Right lobe of liver (tissue), 6 donors: ENCODE results near the gene ZBTB22. TPM values are rescaled to one million over a fixed set of nuclear protein-coding genes. Genes with fewer than 3 reads are reported as not detected.
A peak's percentile ranks its signal among the peaks of the same experiment; 100 is the strongest.

Experiments used
- ATAC-seq, 4 donors: fragments of 200-7000 bp; cut with Tn5 transposase; one replicate each; pipeline ENCODE4 v1.9.1; 2020; ENCODE audit warnings: mild to moderate bottlenecking in 4 of 4, moderate library complexity in 4 of 4
- DNase-seq, 3 donors: peaks; one replicate each; pipeline ENCODE4 v3.0.0-alpha.2; 2020
- H3K27ac ChIP-seq, 3 donors: fragments of 200-600 bp; one replicate each; pipeline ENCODE4 v1.8.0; 2022
- H3K27me3 ChIP-seq, 2 donors: fragments of 200-600 bp; one replicate each; pipeline ENCODE4 v1.8.0; 2022
- H3K36me3 ChIP-seq, 4 donors: fragments of 200-600 bp; sonication (generic) in 1 of 4; one replicate each; pipeline versions ENCODE4 v1.5.1 to v1.8.0; 2017 to 2022; ENCODE audit warnings: control low read depth in 1 of 4
- H3K4me1 ChIP-seq, 4 donors: fragments of 200-600 bp; sonication (generic) in 1 of 4; one replicate each; pipeline versions ENCODE4 v1.5.1 to v1.8.0; 2017 to 2022; ENCODE audit warnings: control low read depth in 1 of 4
- H3K4me3 ChIP-seq, 3 donors: fragments of 200-600 bp; one replicate each; pipeline ENCODE4 v1.8.0; 2022
- H3K9me3 ChIP-seq, 4 donors: fragments of 200-600 bp; sonication (generic) in 1 of 4; one replicate each; pipeline versions ENCODE4 v1.5.1 to v1.8.0; 2017 to 2022; ENCODE audit warnings: control low read depth in 1 of 4
- CTCF ChIP-seq, 4 donors: fragments of 200-600 bp in 3 of 4; fragments of 450-650 bp in 1 of 4; IDR thresholded peaks; one replicate each; pipeline versions ENCODE4 v1.5.1 to v1.8.0; 2016 to 2022; ENCODE audit warnings: antibody characterized with exemption in 4 of 4, mild to moderate bottlenecking in 2 of 4
- POLR2A ChIP-seq: fragments of 450-650 bp; IDR thresholded peaks from one replicate; pipeline ENCODE4 v1.6.1; 2017; ENCODE audit warnings: antibody characterized with exemption, mild to moderate bottlenecking
- WGBS: methylation state at CpG from one replicate; pipeline ENCODE4 v1.1.6; 2018; ENCODE audit warnings: low coverage, low lambda C conversion rate; ENCODE audit not compliant: insufficient coverage; ENCODE audit errors: missing lambda C conversion rate; 5-methylcytosine and 5-hydroxymethylcytosine counted together
- intact Hi-C, 2 donors: fragments of 100-400 bp; cut with DNase I; formaldehyde crosslinking; loops; one replicate each; pipeline versions ENCODE4 v1.11.2 to v1.14.1; 2022
- total RNA-seq, 6 experiments: library from RNA; depleted of rRNA in 2 of 6; stranded (reverse); fragments of >200 nt in 2 of 6; fragmentation: NEBNext Ultra II Directional in 3 of 6; extraction: Animal tissue kit (Norgen Biotek cat#: 25700) in 3 of 6; gene quantifications; one replicate each; pipeline versions ENCODE4 v1.1.0 to v1.2.4, GENCODE V29; 2016 to 2023
- donor health status: DM: no; HTN: yes; CAD: no.
- donor health status: DM: no; HTN: no; CAD: no.
- donor health status: DM: no; HTN: no; CAD: no.
- donor health status: DM: no; HTN: yes; CAD: no.
- donor health status: DM: no; HTN: yes; CAD: no.

The ZBTB22 gene
- total RNA-seq, 6 experiments from 2014 or later = 2.9 to 6.8 (median 4.9) TPM

- intact Hi-C loops = no loop called here
- DNase-seq (no peak), ATAC-seq (no peak)
- Histone ChIP-seq H3K4me3 (no peak overlapping the region), H3K27ac (no peak overlapping the region), H3K27me3 (no peaks in the 10 kb centered on the region), H3K9me3 (no peaks in the 10 kb centered on the region), H3K36me3 (no peaks in the 10 kb centered on the region), H3K4me1 (no peaks in the 10 kb centered on the region)
- WGBS = 33% methylated on average over 1 of the region's 4 CpGs
- TF ChIP-seq POLR2A (no peak), CTCF (IDR thresholded peaks at IDR 0.05) (no peak)
These were observed 18.4 kb upstream of the ZBTB22 start for GRCh38 chr6:33335916-33336315.

- no peaks in the 10 kb centered on the region for H3K36me3 ChIP-seq
- TF ChIP-seq POLR2A (no peak), CTCF (IDR thresholded peaks at IDR 0.05) (no peak)
- DNase-seq (no peak), ATAC-seq (no peak)
- no peak overlapping the region for H3K4me3 ChIP-seq
- intact Hi-C loops = no loop called here
- H3K27ac ChIP-seq = no peak overlapping the region
- 74% methylated on average over 4 of the region's 4 CpGs for WGBS
- no peaks in the 10 kb centered on the region for H3K4me1 ChIP-seq
- no peaks in the 10 kb centered on the region for H3K27me3 ChIP-seq
- H3K9me3 ChIP-seq = no peaks in the 10 kb centered on the region
These were observed 16.1 kb upstream of the ZBTB22 start for GRCh38 chr6:33333666-33334065.

- no peak for ATAC-seq
- Histone ChIP-seq H3K9me3 (no peaks in the 10 kb centered on the region), H3K4me1 (no peaks in the 10 kb centered on the region), H3K4me3 (no peak overlapping the region), H3K27ac (no peak overlapping the region), H3K27me3 (no peaks in the 10 kb centered on the region), H3K36me3 (no peaks in the 10 kb centered on the region)
- no peak for DNase-seq
- whole genome bisulfite sequencing = 68% methylated on average over 10 of the region's 10 CpGs
- TF ChIP-seq POLR2A = no peak
- no peak for TF ChIP-seq CTCF (IDR thresholded peaks at IDR 0.05)
- intact Hi-C loops = no loop called here
These were observed 13.2 kb upstream of the ZBTB22 start for GRCh38 chr6:33330736-33331135.

- no peaks in the 10 kb centered on the region for H3K36me3 ChIP-seq
- peaks cover 0 to under 1% (median 0%) of the 10 kb centered on the region in 4 donors for H3K4me1 ChIP-seq
- H3K4me3 ChIP-seq = no peak overlapping the region
- TF ChIP-seq POLR2A (no peak), CTCF (IDR thresholded peaks at IDR 0.05) (no peak)
- H3K27me3 ChIP-seq = no peaks in the 10 kb centered on the region
- no peak for DNase-seq
- 80% methylated on average over 2 of the region's 5 CpGs for WGBS
- no peaks in the 10 kb centered on the region for H3K9me3 ChIP-seq
- H3K27ac ChIP-seq = no peak overlapping the region
- intact Hi-C loops = no loop called here
- no peak for ATAC-seq
These were observed 11.5 kb upstream of the ZBTB22 start for GRCh38 chr6:33329058-33329457.

- WGBS = 17% methylated on average over 1 of the region's 7 CpGs
- TF ChIP-seq CTCF (IDR thresholded peaks at IDR 0.05) = no peak
- no peak for TF ChIP-seq POLR2A
These were observed 6.6 kb upstream of the ZBTB22 start for GRCh38 chr6:33324125-33324524.

More at GRCh38 chr6:33324125-33324524, 6.6 kb upstream of the ZBTB22 start:
- no peaks in the 10 kb centered on the region for H3K9me3 ChIP-seq
- DNase-seq (no peak), ATAC-seq (no peak)
- H3K4me3 ChIP-seq = peak overlapping the region in 2 of 3 donors; percentile 46 to 77
- intact Hi-C loops = no loop called here
- H3K4me1 ChIP-seq = peaks cover 0 to 33% (median 12%) of the 10 kb centered on the region in 4 donors
- H3K27ac ChIP-seq = no peak overlapping the region
- H3K27me3 ChIP-seq = no peaks in the 10 kb centered on the region
- H3K36me3 ChIP-seq = peaks cover 0 to 19% (median 5%) of the 10 kb centered on the region in 4 donors
